GM12801 (cell line): ENCODE data around the gene MAGI1.

Experiments
- TF ChIP-seq, protein P1 (sequence below): IDR thresholded peaks from one replicate; pipeline ENCODE4 v1.5.1; 2011; ENCODE audit warnings: control low read depth; ENCODE audit not compliant: insufficient read length; ENCODE audit errors: extremely low read depth

The MAGI1 gene

DNA sequence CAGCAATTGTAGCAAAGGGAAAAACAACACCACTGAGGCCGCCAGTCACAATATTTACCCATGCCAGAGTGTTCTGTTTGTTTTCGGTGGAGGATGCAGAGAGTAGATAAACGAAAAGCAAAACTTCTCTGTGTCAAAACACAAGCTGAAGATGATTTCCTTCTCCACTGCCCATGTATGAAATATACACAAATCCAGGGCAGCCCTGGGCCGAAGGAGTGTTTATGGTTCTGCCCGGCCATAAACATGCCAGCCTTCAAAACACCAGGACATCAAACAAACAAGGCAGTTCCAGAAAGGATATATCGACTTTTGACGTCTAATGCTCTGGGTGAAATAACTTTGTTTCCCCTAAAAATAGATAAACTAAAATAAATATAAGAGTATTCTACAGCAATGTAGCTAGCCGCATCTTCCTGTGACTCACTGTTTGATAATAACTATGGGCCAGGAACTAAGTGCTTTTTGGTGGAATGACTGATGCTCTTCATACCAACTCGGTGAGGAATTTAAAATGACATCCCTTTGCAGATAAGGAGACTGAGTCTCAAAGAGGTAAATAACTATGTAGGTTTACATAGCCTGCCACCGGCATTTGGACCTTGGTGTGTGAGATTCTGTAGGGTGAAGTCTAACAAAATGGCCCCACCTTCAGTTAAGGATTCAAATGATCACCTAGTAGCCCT lies 82.8 kb downstream of the MAGI1 start:
- TF ChIP-seq, protein P1, sequence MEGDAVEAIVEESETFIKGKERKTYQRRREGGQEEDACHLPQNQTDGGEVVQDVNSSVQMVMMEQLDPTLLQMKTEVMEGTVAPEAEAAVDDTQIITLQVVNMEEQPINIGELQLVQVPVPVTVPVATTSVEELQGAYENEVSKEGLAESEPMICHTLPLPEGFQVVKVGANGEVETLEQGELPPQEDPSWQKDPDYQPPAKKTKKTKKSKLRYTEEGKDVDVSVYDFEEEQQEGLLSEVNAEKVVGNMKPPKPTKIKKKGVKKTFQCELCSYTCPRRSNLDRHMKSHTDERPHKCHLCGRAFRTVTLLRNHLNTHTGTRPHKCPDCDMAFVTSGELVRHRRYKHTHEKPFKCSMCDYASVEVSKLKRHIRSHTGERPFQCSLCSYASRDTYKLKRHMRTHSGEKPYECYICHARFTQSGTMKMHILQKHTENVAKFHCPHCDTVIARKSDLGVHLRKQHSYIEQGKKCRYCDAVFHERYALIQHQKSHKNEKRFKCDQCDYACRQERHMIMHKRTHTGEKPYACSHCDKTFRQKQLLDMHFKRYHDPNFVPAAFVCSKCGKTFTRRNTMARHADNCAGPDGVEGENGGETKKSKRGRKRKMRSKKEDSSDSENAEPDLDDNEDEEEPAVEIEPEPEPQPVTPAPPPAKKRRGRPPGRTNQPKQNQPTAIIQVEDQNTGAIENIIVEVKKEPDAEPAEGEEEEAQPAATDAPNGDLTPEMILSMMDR, result no peak

DNA sequence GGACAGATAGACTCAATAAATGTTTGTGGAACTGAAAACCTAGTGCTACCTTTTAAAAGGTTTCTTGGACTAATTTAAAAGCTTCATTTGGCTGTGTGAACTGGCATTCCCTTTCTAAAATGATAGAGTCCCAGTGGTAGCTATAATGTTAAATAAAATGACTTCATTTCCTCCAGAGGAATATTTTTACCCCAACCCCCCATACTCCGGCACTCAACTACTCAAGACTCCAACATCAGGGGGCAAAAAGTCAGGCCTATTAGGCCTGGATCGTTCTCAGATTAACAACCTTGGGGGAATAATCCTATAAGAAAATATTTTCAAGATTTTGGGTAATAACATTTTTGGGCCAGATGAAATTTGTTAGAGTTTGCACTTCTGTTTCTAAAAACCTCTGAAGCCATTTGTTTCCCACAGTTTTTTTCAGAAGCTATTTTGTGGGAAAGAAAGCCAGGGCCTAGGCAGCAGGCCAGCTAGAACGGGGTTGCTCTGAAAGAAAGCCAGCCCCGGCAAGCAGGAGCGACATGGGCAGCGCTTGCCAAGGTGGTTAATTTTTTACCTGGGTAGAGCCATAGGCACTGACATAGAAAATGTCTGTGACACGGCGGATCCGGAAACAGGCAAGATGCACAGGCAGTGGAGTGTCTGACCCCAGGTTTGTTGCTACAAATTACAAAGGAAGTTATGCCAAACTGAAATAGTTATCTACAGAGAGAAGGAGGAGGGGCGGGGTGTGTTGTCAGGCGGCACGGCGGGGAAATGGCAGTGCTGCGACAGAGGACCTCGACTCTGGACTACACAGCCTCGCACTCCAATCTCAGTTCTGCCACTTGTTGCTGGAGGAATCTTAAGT lies 84.6 kb downstream of the MAGI1 start:
- TF ChIP-seq, protein P1, result no peak

DNA sequence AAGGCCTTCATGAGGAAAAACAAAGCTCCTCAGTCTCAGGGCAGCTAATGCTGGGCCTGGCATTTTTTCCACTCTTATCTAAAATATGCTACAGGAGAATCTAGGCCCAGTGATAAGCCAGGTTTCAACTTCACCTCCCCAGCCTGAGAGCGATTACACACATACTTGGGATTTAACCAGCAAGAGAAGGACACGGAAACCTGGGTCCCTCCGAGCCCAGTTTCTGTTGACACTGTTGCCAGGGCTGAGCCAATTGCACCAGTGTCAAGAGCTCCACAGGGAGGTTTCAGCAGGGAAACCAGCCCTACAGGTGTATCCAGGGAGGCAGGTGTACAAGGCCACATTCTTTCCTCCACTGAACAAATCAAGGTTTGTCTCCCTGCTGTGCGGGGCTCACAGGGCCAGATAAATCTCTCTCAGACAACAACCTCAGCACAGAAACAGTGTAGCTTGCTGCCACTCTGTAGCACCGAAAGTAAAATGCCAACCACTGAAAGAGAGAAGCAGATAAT lies 85.4 kb downstream of the MAGI1 start:
- TF ChIP-seq, protein P1, result no peak

DNA sequence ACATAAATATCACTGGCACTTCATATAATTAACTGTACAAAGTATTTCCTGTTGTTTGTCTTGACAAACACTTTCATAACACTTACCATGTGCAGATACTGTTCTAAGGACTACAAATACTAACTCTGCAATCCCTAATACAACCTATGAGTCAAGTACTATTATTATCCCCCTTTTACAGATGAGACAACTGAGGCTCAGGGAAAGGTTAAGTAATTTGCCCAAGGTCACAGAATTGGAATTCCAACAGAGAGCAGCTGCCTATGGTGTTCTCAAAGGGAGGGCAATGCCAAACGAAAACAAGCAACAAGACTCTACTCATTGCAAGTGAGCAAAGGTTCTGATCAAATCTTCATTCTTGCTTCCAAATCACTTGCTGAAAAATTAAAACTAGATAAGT lies 85.9 kb downstream of the MAGI1 start:
- TF ChIP-seq, protein P1, result no peak

DNA sequence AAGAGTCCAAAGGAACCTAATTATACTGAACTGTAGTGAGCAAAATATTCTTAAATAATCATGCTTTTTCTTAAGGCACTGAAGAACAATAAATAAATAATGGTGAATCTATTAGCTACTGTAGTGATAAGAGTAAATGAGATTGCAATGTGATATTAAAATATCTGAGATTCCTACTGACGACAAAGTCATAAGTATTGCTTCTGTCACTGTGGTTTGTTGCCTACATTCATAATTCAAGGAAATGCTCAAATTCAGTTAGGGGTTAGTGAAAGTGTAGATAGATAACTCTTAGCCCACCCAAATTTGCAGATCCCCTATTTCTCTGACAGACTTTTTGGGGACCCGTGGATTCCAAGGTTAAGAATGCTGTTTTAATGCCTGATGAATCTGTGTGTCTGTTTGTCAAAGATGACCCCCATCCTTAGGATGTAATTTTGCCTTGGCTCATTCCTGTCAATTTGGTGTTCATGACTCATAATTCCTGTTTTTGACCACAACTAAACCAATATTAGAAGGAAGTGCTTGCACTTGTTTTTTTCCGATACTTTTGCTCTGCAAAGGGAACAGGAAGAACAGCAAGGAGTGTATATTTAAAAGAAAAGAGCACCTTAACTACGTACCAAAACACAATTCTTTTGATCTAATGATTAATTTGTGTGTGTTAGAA lies 86.7 kb downstream of the MAGI1 start:
- TF ChIP-seq, protein P1, result no peak

DNA sequence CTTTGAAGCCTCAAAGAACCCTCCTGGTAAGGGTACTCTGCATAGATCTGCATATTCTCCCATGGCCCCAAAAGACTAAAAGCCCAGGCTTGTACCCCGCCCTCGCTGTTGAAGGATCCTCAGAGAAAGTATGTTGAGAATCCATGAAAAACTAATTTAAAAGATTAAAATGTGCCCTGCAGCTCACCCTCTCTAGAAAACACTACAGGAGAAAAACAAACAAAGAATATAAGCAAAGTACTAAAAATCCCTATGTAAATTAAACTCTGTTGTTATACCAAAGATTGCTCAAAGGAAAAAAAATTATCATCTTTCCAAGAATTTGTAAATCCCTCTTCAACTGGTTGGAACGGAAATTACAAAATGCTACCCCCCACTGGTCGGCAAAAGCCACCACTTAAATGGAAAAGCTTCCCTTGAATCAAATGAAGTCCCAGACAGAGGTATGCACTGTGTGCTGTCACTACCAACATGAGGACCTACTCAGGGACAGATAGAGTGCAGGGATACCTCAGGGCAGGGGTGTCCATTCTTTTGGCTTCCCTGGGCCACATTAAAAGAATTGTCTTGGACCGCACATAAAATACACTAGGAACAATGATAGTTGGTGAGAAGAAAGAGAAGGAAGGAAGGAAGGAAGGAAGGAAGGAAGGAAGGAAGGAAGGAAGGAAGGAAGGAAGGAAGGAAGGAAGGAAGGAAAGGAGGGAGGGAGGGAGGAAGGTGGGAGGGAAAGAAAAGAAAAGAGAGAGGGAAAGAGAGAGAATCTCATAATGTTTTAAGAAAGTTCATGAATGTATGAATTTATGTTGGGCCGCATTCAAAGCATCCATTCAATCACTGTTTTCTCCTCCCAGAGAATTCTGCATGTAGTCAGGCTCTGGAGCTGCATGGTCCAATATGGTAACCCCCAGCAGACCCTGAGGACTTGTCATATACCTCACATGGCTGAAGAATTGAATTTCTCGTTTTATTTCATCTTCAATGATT lies 88.1 kb downstream of the MAGI1 start:
- TF ChIP-seq, protein P1, result no peak
